GM19025 (cell line): ENCODE data around the gene GCLC.
"Not testable (repeated sequence)": the region's sequence is repeated elsewhere in the genome, so short reads cannot be mapped to it uniquely, and the experiment has no call there.

ENCODE experiments used
- ATAC-seq: cut with Tn5 transposase; IDR thresholded peaks from one replicate; pipeline ENCODE4 v1.9.1; 2021; ENCODE audit warnings: mild to moderate bottlenecking, low read depth, moderate library complexity; ENCODE audit not compliant: unreplicated experiment

GCLC gene

GRCh38 chr6:53495506-53496499, 49.1 kb downstream of the GCLC start:
- ATAC-seq: no peak

GRCh38 chr6:53494076-53494475, 50.8 kb downstream of the GCLC start:
- no peak for ATAC-seq

- no peak for ATAC-seq
Observed at GRCh38 chr6:53493635-53494025, 51.3 kb downstream of the GCLC start.

GRCh38 chr6:53492860-53493634, 51.9 kb downstream of the GCLC start:
- ATAC-seq: no peak

- no peak for ATAC-seq
Observed at GRCh38 chr6:53487080-53487479, 57.8 kb downstream of the GCLC start.

- ATAC-seq: no peak
Observed at GRCh38 chr6:53486679-53487078, 58.2 kb downstream of the GCLC start.

GRCh38 chr6:53484476-53485280, 60.2 kb downstream of the GCLC start:
- ATAC-seq: no peak

DNA sequence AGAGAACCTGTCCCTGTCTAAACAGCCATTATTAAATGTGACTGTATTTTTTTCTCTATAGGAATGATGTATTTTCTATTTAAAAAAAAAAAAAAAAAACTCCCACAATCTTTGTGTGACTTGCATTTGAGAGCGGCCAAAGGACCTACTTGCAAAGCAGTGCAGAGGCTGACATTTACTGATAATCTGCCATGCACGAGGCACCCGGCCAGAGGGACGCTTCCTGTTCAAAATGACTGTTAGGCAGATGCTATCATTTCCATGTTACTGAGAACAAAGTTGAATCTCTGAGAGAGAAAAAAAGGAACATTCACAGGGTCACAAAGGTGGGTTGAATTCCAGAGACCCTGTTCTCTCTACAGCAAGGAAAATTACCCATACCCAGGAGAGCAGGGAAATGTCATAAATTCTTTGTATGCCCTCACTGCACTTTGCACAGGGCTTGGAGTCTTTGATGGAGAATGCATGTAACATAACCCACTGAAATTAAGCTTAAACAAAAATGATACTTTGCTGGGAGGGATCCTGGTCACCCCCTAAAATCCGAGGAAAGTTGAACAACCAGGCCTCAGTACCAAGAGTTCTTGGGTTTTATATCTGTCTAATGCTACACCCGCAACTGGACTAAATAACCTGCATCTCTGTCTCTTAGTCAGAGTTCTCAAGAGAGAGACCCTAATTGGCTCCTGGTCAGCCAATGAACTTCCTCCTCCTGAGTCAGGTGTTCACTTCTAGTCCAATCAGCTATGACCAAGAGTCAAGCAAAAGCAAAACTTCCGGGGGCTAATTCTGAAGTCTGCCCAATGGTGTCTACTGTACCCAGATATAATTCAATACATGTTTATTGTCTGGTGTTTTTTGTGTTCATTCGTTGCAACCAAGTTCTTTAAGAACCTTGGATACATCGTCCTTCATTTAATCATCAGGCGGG, 61.2 kb downstream of the GCLC start:
- no peak for ATAC-seq

- no peak for ATAC-seq
Observed at GRCh38 chr6:53481323-53481722, 63.6 kb downstream of the GCLC start.

DNA sequence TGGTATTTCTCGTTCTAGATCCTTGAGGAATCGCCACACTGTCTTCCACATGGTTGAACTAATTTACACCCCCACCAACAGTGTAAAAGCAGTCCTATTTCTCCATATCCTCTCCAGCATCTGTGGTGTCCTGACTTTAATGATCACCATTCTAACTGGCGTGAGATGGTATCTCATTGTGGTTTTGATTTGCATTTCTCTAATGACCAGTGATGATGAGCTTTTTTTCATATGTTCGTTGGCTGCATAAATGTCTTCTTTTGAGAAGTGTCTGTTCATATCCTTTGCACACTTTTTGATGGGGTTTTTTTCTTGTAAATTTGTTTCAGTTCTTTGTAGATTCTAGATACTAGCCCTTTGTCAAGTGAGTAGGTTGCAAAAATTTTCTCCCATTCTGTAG, 64.1 kb downstream of the GCLC start:
- not testable (repeated sequence) for ATAC-seq

GRCh38 chr6:53479871-53480270, 65.0 kb downstream of the GCLC start:
- ATAC-seq: no peak

DNA sequence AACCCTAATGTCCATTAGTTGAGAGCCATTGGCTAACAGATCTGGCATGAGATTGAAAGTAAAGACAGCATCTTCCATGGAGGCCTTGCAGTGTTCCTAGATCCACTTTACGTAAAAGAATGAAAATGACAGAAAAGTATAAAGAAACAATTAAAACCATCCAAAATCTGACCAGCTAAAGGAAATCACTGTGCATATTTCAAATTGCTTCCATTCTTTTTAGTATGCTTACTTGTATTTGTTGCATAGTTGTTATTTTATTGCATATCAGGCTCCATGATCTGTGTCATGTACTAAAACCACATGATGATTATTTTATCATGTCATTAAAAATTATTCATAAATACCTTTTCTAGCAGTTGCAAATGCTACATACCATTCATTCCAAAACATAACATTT, 67.9 kb downstream of the GCLC start:
- ATAC-seq: no peak

- no peak for ATAC-seq
Observed at GRCh38 chr6:53474010-53474409, 70.9 kb downstream of the GCLC start.

DNA sequence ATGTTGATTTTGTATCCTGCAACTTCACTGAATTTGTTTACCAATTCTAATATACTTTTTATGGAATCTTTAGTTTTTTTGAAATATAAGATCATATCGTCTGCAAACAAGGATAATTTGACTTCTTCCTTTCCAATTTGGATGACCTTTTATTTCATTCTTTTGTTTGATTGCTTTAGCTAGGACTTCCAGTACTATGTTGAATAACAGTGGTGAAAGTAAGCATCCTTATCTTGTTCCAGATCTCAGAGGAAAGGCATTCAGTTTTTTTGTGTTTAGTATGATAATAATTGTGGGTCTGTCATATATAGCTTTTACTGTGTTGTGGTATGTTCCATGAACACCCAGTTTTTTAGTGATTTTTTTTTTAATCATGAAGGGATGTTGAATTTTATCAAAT, 75.7 kb downstream of the GCLC start:
- ATAC-seq: no peak

GRCh38 chr6:53466257-53466656, 78.6 kb downstream of the GCLC start:
- no peak for ATAC-seq

GRCh38 chr6:53465732-53466131, 79.2 kb downstream of the GCLC start:
- no peak for ATAC-seq

DNA sequence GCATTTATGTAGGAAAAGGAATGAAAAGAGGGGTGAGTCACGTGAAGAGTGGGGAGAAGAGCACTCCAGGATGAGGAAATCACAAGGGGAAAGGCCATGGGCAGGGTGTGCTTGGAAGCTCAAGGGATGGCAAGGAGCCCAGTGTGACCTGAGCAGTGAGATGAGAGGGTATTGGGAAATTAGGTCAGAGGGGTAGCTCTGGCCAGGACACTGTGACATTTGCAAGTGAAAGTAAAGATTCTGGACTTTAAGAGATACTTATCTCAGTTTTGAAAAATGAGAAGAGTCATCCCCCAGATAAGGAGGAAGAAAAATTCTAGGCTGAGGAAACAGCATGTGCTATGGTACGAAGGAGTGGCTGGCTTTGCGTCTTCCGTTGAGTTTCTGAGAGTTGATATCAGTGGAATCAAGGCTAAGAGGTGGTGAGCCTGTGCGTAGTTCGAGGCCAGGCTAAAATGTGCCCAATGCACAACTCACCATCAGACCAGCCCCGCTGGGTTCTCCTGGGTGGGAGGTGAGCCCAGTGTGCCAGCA, 79.9 kb downstream of the GCLC start:
- ATAC-seq: no peak

DNA sequence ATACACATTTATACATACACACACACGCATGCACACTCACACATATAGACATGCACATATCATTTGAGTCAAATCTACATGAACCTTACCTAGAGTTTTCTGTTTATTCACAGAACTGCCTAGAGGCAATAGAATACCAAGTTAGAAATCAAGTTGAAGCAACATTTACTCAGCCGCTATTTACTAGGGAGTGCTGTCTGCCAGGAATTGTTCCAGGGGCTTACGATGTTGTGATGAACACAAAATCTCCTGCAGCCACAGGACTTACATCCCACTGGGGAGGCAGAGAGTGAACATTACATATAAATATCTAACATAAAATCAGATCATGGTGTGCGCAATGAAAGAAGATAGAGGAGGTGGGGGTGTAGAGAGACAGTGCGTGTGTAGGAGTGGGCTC, 80.4 kb downstream of the GCLC start:
- no peak for ATAC-seq

DNA sequence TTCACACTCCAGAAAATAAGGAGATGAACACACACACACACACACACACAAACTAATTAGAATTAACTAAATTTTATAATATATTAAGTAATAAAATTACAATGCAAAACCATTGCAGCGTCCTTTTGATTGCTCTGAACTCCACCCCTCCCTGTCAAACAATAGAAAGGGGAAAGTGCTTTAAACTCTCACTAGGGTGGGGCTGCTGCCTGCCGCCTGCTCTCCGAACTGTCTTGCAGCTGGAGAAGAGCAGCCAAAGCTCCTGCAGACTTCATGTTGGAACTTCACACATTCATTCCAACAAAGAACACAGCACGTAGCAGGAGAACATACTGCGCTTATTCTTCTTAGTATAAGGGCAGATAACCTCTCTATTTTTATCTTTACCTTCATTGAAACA, 83.2 kb downstream of the GCLC start:
- no peak for ATAC-seq
